Endothelial cell of umbilical vein (primary cell): ENCODE measurements around the gene GABPA. TPM values are rescaled to one million over a fixed set of nuclear protein-coding genes. Genes with fewer than 3 reads are reported as not detected.
A peak's percentile ranks its signal among the peaks of the same experiment; 100 is the strongest.

Experiments used
- BruUV-seq: library from RNA; stranded (reverse); fragments of 400-500 nt; replicated peaks from 2 replicates; lab custom pipeline; 2021; lab: Mats Ljungman, UMichigan
- CTCF ChIA-PET: fragments of 300-600, 350-600 bp; sonication (Branson Sonifier 250); formaldehyde crosslinking; loops from one replicate; lab custom pipeline; 2021; ENCODE audit warnings: antibody characterized with exemption, inconsistent platforms; lab: Charles Lee
- POLR2A ChIA-PET: fragments of 300-600, 350-600 bp; sonication (Branson Sonifier 250); formaldehyde crosslinking; loops from one replicate; lab custom pipeline; 2021; ENCODE audit warnings: antibody characterized with exemption, inconsistent platforms; lab: Charles Lee
- DNase-seq: peaks from one replicate; pipeline ENCODE4 v3.0.0-alpha.2; 2011; ENCODE audit warnings: low read depth, low spot score
- FAIRE-seq: peaks from 2 replicates; lab custom pipeline; 2011; peaks lifted over from hg19 to GRCh38; lab: Jason Lieb, UNC
- H2AFZ ChIP-seq: 2 replicates; pipeline ENCODE4 v1.6.0; 2012; ENCODE audit warnings: low read depth, low read length, control low read depth, inconsistent platforms
- H3K27ac ChIP-seq: 2 replicates; pipeline ENCODE4 v1.5.1; 2011; ENCODE audit warnings: low read depth, mild to moderate bottlenecking, control low read depth, low read length, moderate library complexity; ENCODE audit not compliant: insufficient read depth
- H3K27me3 ChIP-seq, 2 experiments: 2 replicates each; pipeline versions ENCODE4 v1.6.0 to v1.6.1; 2011; ENCODE audit warnings: low read length in 2 of 2, mixed read lengths in 1 of 2; ENCODE audit not compliant: control insufficient read depth in 2 of 2, insufficient read depth in 2 of 2
- H3K36me3 ChIP-seq, 2 experiments: 2 replicates in 1 of 2; 3 replicates in 1 of 2; pipeline ENCODE4 v1.5.1; 2011; ENCODE audit warnings: low read length in 2 of 2, mild to moderate bottlenecking in 1 of 2, moderate library complexity in 1 of 2; ENCODE audit not compliant: control insufficient read depth in 2 of 2, insufficient read depth in 2 of 2; ENCODE audit errors: extremely low read depth in 1 of 2
- H3K4me1 ChIP-seq: 3 replicates; pipeline ENCODE4 v1.5.1; 2011; ENCODE audit warnings: mild to moderate bottlenecking, low read length; ENCODE audit not compliant: control insufficient read depth, insufficient read depth; ENCODE audit errors: extremely low read depth
- H3K4me2 ChIP-seq: 2 replicates; pipeline ENCODE4 v1.6.1; 2011; ENCODE audit warnings: low read length, control low read depth, mixed read lengths; ENCODE audit not compliant: insufficient read depth
- H3K4me3 ChIP-seq, 3 experiments: fragments of 200-600 bp in 1 of 3; sonication (generic), shearing (Covaris generic) in 1 of 3; replicated peaks in 1 of 3; 2 replicates each; pipeline ENCODE4 v1.5.1; 2011 to 2016; ENCODE audit warnings: control low read depth in 3 of 3, low read length in 3 of 3, mild to moderate bottlenecking in 2 of 3, inconsistent platforms in 1 of 3, low read depth in 1 of 3, moderate library complexity in 1 of 3; ENCODE audit not compliant: insufficient read depth in 1 of 3
- H3K79me2 ChIP-seq: 2 replicates; pipeline ENCODE4 v1.6.0; 2012; ENCODE audit warnings: low read length, inconsistent platforms; ENCODE audit not compliant: control insufficient read depth, insufficient read depth
- H3K9ac ChIP-seq: replicated peaks from 2 replicates; pipeline ENCODE3; 2011; ENCODE audit warnings: low read length, control low read depth; ENCODE audit not compliant: insufficient read depth; ENCODE audit errors: extremely low read depth
- H3K9me1 ChIP-seq: replicated peaks from 3 replicates; pipeline ENCODE4 v1.6.0; 2011; ENCODE audit warnings: mild to moderate bottlenecking, low read length; ENCODE audit not compliant: control insufficient read depth, insufficient read depth; ENCODE audit errors: extremely low read depth
- H3K9me3 ChIP-seq: replicated peaks from 2 replicates; pipeline ENCODE4 v1.5.1; 2012; ENCODE audit warnings: low read length, inconsistent platforms; ENCODE audit not compliant: control insufficient read depth, insufficient read depth
- H4K20me1 ChIP-seq: replicated peaks from 2 replicates; pipeline ENCODE3; 2011; ENCODE audit warnings: mild to moderate bottlenecking, low read length; ENCODE audit not compliant: control insufficient read depth, insufficient read depth; ENCODE audit errors: extremely low read depth
- CTCF ChIP-seq, 2 donors: IDR thresholded peaks; 1 replicate in 1 of 2; 2 replicates in 1 of 2; pipeline ENCODE4 v1.5.1; 2011; ENCODE audit warnings: low read length in 2 of 2, mild to moderate bottlenecking in 2 of 2, moderate library complexity in 2 of 2, control low read depth in 1 of 2, inconsistent platforms in 1 of 2, low read depth in 1 of 2; ENCODE audit not compliant: insufficient read depth in 1 of 2; ENCODE audit errors: extremely low read depth in 1 of 2
- EZH2 ChIP-seq: IDR thresholded peaks from 2 replicates; pipeline ENCODE4 v1.6.1; 2012; ENCODE audit warnings: borderline replicate concordance, low read depth, mild to moderate bottlenecking, moderate library complexity, low read length, inconsistent platforms; ENCODE audit not compliant: severe bottlenecking
- FOS ChIP-seq: IDR thresholded peaks from 2 replicates; pipeline ENCODE4 v1.6.1; 2011; ENCODE audit warnings: mild to moderate bottlenecking, low read length, moderate library complexity, borderline replicate concordance; ENCODE audit not compliant: insufficient read depth
- GATA2 ChIP-seq: IDR thresholded peaks from 2 replicates; pipeline ENCODE4 v1.7.0; 2011; ENCODE audit warnings: low read depth, mild to moderate bottlenecking, moderate library complexity, mixed read lengths, low read length; ENCODE audit not compliant: insufficient read length, insufficient read depth
- JUN ChIP-seq: IDR thresholded peaks from 2 replicates; pipeline ENCODE4 v1.6.1; 2011; ENCODE audit warnings: borderline replicate concordance, low read depth; ENCODE audit not compliant: insufficient read length, insufficient read depth
- MAX ChIP-seq: IDR thresholded peaks from 2 replicates; pipeline ENCODE4 v1.6.1; 2011; ENCODE audit not compliant: insufficient read depth, insufficient read length
- MYC ChIP-seq: IDR thresholded peaks from one replicate; pipeline ENCODE4 v1.6.1; 2011; ENCODE audit warnings: mild to moderate bottlenecking, low read depth, low read length
- POLR2A ChIP-seq: IDR thresholded peaks from 2 replicates; pipeline ENCODE4 v1.6.1; 2012; ENCODE audit warnings: low read depth, mild to moderate bottlenecking, control low read depth, low read length
- POLR2AphosphoS5 ChIP-seq: IDR thresholded peaks from 2 replicates; pipeline ENCODE4 v1.6.1; 2012; ENCODE audit warnings: low read depth, mild to moderate bottlenecking, control low read depth, low read length, moderate library complexity; ENCODE audit not compliant: insufficient read depth
- dilution Hi-C: fragments of 300-500 bp; cut with MboI; formaldehyde crosslinking; loops from one replicate; pipeline ENCODE4 v1.15.0; 2019; ENCODE audit warnings: low sequenced_read_pairs; ENCODE audit not compliant: extremely low pct_ligation_motif_present
- intact Hi-C: fragments of 100-400 bp; cut with micrococcal nuclease; formaldehyde crosslinking; loops from one replicate; pipeline ENCODE4 v1.10.0; 2022
- polyA plus RNA-seq, 4 experiments: library from polyadenylated mRNA; depleted of rRNA in 3 of 4; stranded (reverse) in 3 of 4; unstranded in 1 of 4; fragments of >200 nt; gene quantifications; 2 replicates each; pipeline versions ENCODE4 v1.2.1 to v1.2.3, GENCODE V29; 2011 to 2012; ENCODE audit warnings: missing spikeins in 1 of 4
- total RNA-seq: library from RNA; stranded (reverse); gene quantifications from 2 replicates; pipeline ENCODE4 v1.2.3, GENCODE V29; 2021

Gene GABPA
- total and polyA plus RNA-seq, 2 donors (not counting 3 experiments of a cell fraction or from before 2014, with no cell fraction given): 5.8 to 21.0 TPM

GRCh38 chr21:25687787-25688186, 47.0 kb upstream of the GABPA start:
- CTCF ChIA-PET: no interaction called here

More at GRCh38 chr21:25687787-25688186, 47.0 kb upstream of the GABPA start:
- Histone ChIP-seq H3K27ac (no peak overlapping the region), H3K9ac (no peak overlapping the region), H3K4me3 (no peak overlapping the region), H3K36me3 (no peaks in the 10 kb centered on the region), H3K4me1 (peaks cover 10% of the 10 kb centered on the region), H4K20me1 (no peaks in the 10 kb centered on the region), H2AFZ (peak overlapping the region; percentile 84), H3K79me2 (no peaks in the 10 kb centered on the region), H3K9me1 (no peaks in the 10 kb centered on the region), H3K27me3 (no peaks in the 10 kb centered on the region), H3K9me3 (no peaks in the 10 kb centered on the region), H3K4me2 (peak overlapping the region; percentile 86)
- intact Hi-C loops: loop anchor here (2.0 kb wide), 1 partner anchor 21 kb away; no protein-coding TSS in a partner anchor
- FAIRE-seq (no peak), DNase-seq (no peak)
- no TSS peak for BruUV-seq
- TF ChIP-seq EZH2: no peak
- TF ChIP-seq MYC: no peak
- TF ChIP-seq FOS: no peak
- no peak for TF ChIP-seq POLR2AphosphoS5
- TF ChIP-seq POLR2A: no peak
- TF ChIP-seq MAX: no peak
- no peak for TF ChIP-seq GATA2
- no peak for TF ChIP-seq CTCF (IDR thresholded peaks at IDR 0.05; ENCODE audit: extremely low read depth in 1 of 2, insufficient read depth in 1 of 2, low read depth in 1 of 2, low read length in 2 of 2)
- TF ChIP-seq JUN: no peak
- POLR2A ChIA-PET: no interaction called here
- dilution Hi-C loops: no loop called here
